ENCODE data around the gene CDKAL1. TPM values are rescaled to one million over a fixed set of nuclear protein-coding genes. Genes with fewer than 3 reads are reported as not detected.
A peak's percentile ranks its signal among the peaks of the same experiment; 100 is the strongest.

The CDKAL1 gene
- total RNA-seq, 1 experiment from 2014 or later: 11.8 TPM

DNA sequence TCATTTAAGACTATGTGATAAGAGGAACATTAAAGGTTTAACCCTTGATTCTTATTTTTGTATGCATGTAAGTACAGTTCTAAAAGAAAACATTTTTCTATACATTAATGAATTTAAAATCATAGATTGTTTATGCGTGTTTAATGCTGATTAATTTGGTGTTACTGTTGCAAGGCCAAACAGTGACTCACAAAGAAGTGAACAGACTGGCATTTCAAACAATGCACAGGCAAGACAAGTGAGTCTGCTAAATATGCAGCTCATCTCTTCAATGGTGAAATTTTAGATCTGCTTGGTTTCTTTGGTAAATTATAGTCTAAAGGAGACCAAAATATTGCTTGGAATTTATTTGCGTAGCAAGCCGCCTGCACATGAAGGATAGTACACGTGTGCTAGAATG is 641.9 kb downstream of the CDKAL1 start:
- POLR2A ChIA-PET: interaction anchor here (1.1 kb wide), 1 partner anchor 302 kb away, joined by 3 read pairs; no protein-coding TSS in a partner anchor
- Mint-ChIP-seq H3K27me3 (ENCODE audit: insufficient read depth, unreplicated experiment) (no peaks in the 10 kb centered on the region), H3K4me3 (ENCODE audit: unreplicated experiment) (no peak overlapping the region), H3K4me1 (ENCODE audit: insufficient read depth, unreplicated experiment) (no peaks in the 10 kb centered on the region), H3K27ac (ENCODE audit: low read depth, unreplicated experiment) (no peak overlapping the region), H3K36me3 (ENCODE audit: insufficient read depth, unreplicated experiment) (no peaks in the 10 kb centered on the region), H3K9me3 (ENCODE audit: unreplicated experiment) (no peaks in the 10 kb centered on the region)
- DNase-seq (ENCODE audit: unreplicated experiment): peak; percentile 12
- CTCF ChIA-PET: no interaction called here
- TF ChIP-seq, protein P1, sequence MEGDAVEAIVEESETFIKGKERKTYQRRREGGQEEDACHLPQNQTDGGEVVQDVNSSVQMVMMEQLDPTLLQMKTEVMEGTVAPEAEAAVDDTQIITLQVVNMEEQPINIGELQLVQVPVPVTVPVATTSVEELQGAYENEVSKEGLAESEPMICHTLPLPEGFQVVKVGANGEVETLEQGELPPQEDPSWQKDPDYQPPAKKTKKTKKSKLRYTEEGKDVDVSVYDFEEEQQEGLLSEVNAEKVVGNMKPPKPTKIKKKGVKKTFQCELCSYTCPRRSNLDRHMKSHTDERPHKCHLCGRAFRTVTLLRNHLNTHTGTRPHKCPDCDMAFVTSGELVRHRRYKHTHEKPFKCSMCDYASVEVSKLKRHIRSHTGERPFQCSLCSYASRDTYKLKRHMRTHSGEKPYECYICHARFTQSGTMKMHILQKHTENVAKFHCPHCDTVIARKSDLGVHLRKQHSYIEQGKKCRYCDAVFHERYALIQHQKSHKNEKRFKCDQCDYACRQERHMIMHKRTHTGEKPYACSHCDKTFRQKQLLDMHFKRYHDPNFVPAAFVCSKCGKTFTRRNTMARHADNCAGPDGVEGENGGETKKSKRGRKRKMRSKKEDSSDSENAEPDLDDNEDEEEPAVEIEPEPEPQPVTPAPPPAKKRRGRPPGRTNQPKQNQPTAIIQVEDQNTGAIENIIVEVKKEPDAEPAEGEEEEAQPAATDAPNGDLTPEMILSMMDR (IDR thresholded peaks at IDR 0.05; ENCODE audit: unreplicated experiment): no peak
- intact Hi-C loops (cut with micrococcal nuclease): no loop called here
- no TSS peak for BruUV-seq (replicated peaks)

DNA sequence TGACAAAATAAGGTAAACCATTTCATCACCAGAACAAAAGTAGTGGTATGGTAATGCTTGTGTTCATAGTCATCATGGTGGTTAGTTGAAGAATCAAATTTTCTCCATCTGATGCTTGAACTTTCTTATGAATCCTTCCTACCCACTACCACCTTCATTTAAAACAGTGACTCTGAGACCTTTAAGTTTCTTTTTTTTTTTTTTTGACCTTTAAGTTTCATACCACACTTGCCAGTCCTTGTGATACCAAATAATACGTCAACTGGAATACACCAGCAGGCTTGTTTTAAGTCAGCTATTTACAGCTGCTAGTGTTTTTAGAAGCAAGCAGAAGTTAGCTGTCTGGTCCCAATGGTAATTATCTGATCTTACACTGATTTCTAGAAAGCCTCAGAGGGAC is 645.9 kb downstream of the CDKAL1 start:
- H3K4me1 Mint-ChIP-seq (ENCODE audit: insufficient read depth, unreplicated experiment): no peaks in the 10 kb centered on the region
- no peaks in the 10 kb centered on the region for H3K36me3 Mint-ChIP-seq (ENCODE audit: insufficient read depth, unreplicated experiment)
- no peak overlapping the region for H3K4me3 Mint-ChIP-seq (ENCODE audit: unreplicated experiment)
- ChIA-PET CTCF (interaction anchor here (0.6 kb wide), 2 partner anchors 22 to 886 kb away, joined by 3 read pairs; no protein-coding TSS in a partner anchor), POLR2A (no interaction called here)
- TF ChIP-seq, protein P1 (IDR thresholded peaks at IDR 0.05; ENCODE audit: unreplicated experiment): no peak
- no TSS peak for BruUV-seq (replicated peaks)
- H3K27me3 Mint-ChIP-seq (ENCODE audit: insufficient read depth, unreplicated experiment): no peaks in the 10 kb centered on the region
- no peak overlapping the region for H3K27ac Mint-ChIP-seq (ENCODE audit: low read depth, unreplicated experiment)
- no peaks in the 10 kb centered on the region for H3K9me3 Mint-ChIP-seq (ENCODE audit: unreplicated experiment)
- no peak for DNase-seq (ENCODE audit: unreplicated experiment)
- intact Hi-C loops (cut with micrococcal nuclease): no loop called here

DNA sequence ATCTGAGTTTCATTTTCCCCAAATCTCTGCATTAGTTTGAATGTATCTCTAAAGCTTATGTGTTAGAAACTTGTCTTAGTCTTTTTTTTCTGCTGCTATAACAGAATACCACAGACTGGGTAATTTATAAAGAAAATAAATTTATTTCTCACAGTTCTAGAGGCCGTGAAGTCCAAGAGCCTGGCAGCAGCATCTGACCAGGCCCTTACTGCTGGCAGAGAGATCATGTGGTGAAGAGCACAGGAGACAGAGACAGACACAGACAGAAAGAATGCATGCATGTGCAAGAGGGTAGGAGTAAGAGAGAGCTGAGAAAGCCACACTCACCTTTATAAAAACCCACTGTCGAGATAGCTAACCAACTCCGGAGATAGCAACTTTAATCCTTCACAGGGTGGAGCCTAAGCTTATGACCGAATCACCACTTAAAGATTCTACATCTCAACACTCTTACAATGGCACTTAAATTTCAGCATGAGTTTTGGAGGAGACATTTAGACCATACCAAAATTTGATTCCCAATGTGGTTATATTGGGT is 646.6 kb downstream of the CDKAL1 start:
- Mint-ChIP-seq H3K27ac (ENCODE audit: low read depth, unreplicated experiment) (no peak overlapping the region), H3K4me3 (ENCODE audit: unreplicated experiment) (no peak overlapping the region), H3K4me1 (ENCODE audit: insufficient read depth, unreplicated experiment) (no peaks in the 10 kb centered on the region), H3K36me3 (ENCODE audit: insufficient read depth, unreplicated experiment) (no peaks in the 10 kb centered on the region), H3K27me3 (ENCODE audit: insufficient read depth, unreplicated experiment) (no peaks in the 10 kb centered on the region), H3K9me3 (ENCODE audit: unreplicated experiment) (no peaks in the 10 kb centered on the region)
- DNase-seq (ENCODE audit: unreplicated experiment): no peak
- TF ChIP-seq, protein P1 (IDR thresholded peaks at IDR 0.05; ENCODE audit: unreplicated experiment): no peak
- no TSS peak for BruUV-seq (replicated peaks)
- intact Hi-C loops (cut with micrococcal nuclease): no loop called here
- ChIA-PET CTCF (interaction anchor here (0.6 kb wide), 1 partner anchor 21 kb away, joined by 3 read pairs; no protein-coding TSS in a partner anchor), POLR2A (no interaction called here)

DNA sequence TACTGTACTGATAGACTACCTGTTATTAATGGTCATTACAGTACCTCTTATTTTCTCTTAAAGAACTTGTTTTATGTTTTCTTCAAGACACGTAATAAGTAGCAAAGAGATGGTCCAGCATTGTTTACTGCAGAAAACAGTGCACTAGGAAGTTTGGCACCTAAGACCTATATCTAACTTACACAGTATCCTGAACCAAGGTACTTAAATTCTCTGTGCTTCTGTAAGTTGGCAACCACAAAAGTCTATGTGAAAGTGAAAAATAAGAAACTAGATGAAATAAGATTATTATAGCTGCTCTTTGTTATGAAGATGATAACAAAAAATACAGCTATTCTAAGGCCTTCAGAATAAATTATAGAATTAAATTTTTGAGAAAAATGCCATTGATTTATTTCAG is 647.6 kb downstream of the CDKAL1 start:
- CTCF ChIA-PET: no interaction called here
- no peak for DNase-seq (ENCODE audit: unreplicated experiment)
- BruUV-seq (replicated peaks): no TSS peak
- no peaks in the 10 kb centered on the region for H3K36me3 Mint-ChIP-seq (ENCODE audit: insufficient read depth, unreplicated experiment)
- no peaks in the 10 kb centered on the region for H3K27me3 Mint-ChIP-seq (ENCODE audit: insufficient read depth, unreplicated experiment)
- no peak overlapping the region for H3K4me3 Mint-ChIP-seq (ENCODE audit: unreplicated experiment)
- no peaks in the 10 kb centered on the region for H3K4me1 Mint-ChIP-seq (ENCODE audit: insufficient read depth, unreplicated experiment)
- intact Hi-C loops (cut with micrococcal nuclease): no loop called here
- no peaks in the 10 kb centered on the region for H3K9me3 Mint-ChIP-seq (ENCODE audit: unreplicated experiment)
- TF ChIP-seq, protein P1 (IDR thresholded peaks at IDR 0.05; ENCODE audit: unreplicated experiment): no peak
- POLR2A ChIA-PET: no interaction called here
- H3K27ac Mint-ChIP-seq (ENCODE audit: low read depth, unreplicated experiment): no peak overlapping the region
